ENCODE data around the gene C11orf65.

The C11orf65 gene

DNA sequence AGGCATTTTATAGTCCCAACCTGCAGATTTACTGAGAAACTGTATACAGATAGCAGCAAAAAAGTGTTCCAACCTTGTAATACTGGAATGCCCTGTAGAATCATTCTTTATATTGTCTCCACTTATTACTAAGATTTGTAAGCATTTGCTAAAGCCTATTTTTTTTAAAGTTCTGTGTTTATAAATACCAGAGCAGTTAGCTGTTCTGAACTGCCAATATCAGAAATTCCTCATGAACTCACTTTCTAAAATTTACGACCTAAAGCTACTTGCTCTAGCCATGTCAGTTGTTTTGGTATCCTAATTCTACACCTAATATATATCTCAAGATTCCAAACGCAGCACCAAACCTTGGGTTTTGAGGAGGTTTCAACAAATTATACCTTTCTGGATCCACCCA lies 103.2 kb downstream of the C11orf65 start:
- DNase-seq: no peak

DNA sequence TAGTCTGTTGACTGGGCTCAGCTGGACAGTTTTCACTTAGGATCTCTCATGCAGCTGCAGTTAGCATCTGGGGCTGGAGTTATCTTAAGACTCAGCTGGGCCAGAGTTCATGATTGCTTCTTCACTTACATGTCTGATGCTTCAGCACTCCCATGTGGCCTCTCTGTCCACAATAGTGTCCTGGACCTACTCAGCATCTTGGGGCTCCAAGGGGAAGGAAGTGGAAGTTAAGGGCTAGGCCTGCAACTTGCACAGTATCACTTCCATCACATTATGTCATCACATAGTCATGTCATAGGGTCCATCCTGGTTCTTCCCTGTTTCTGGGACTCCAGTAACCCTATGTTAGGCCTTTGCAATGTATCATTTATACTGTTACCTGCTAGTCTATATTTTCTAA lies 115.9 kb downstream of the C11orf65 start:
- DNase-seq: no peak

DNA sequence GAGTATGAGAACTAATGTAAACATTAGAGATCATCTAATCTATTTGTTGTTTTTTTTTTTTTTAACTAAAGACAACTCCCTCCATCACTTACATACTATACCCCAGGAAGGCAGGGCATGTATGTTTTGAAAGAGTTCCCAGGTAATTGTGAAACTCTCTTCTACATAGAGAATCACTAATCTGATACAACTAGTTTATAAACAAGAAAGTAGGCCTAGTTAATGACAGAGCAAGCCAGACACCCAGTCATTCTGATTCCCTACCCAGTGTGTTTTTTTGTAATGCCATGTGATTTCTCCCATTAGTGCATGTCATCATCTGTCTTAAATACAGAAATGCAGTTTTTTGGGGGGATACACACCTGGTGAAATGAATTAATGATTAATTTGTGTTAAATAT lies 120.9 kb downstream of the C11orf65 start:
- DNase-seq: no peak

DNA sequence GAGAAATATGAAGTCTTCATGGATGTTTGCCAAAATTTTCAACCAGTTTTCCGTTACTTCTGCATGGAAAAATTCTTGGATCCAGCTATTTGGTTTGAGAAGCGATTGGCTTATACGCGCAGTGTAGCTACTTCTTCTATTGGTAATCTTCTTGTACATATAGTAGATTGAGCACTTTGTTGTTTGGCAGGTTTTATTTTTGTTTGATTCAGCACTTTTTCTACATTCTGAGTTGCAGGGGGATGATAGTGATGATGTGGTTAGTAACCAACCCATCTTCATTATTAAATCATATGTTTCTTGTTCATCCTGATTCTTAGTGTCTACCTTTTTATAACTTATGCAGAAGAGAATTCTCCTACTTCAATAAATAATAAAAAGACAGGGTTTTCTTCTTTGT lies 121.6 kb downstream of the C11orf65 start:
- DNase-seq: no peak

DNA sequence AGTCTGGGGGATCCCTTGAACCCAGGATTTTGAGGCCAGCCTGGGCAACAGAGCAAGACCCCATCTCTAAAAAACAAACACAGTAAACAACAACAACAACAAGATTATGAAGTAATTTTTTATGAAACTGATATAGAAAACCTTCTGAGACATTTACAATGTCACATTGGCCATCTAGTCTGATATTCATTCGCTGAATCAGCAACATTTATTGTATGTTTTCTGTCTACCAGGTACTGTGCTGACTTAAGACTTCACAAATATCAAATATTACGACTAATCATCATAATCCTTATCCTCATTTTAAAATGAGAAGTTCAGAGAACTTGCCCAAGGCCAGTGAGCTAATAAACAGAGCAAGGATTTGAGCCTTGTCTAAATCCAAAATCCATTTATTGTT lies 123.6 kb downstream of the C11orf65 start:
- no peak for DNase-seq

DNA sequence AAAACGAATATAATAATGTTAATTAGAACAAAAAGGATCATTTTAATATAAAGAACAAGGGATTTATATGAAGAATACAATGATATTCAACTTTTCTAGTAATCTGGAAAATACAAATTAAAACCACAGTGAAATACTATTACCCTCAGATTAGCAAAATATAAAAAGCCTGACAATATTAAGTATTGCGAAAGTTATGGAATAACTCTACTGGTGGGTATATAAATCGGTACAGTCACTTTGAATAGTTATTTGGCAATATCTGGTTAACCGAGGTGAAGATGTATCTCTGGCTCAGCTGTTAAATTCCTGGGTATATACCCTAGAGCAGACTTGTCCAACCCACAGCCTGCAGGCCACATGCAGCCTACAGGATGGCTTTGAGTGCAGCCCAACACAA lies 125.7 kb downstream of the C11orf65 start:
- no peak for DNase-seq

DNA sequence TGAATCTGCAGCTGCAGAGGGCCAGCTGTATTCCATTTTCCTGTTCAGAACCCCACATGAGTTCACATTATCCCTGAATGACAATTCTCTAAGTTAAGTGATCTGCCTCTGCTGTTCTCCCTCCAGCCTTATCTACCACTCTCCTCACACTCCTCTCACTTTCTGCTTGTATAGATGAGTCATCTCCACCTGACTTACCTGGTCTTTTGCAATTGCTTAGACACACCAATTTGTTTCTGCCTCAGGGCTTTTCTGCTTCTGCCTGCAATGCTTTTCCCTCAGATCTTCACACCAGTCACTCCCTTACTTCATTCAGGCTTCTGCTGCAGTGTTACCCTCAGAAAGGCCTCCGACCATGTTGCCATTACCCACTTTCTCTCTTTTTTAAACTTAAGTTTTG lies 126.4 kb downstream of the C11orf65 start:
- no peak for DNase-seq

DNA sequence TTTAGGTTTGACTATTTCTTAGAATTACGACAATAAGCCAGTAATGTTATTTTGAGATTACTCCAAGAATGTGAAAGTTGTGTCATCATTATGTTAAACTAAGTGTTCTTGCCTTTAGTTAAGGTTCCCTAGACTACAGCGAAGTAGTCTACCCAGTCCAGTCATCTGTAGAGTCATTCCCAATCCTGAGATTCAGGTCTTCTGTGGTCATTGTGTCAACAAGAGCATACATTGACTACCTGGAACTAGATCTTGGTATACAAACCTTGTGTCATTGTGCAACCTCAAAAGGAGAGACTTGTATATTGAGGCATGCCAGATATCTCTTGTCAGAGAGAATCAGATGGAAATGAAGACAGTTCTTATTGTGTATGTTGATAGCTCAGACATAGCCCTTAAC lies 128.6 kb downstream of the C11orf65 start:
- no peak for DNase-seq

DNA sequence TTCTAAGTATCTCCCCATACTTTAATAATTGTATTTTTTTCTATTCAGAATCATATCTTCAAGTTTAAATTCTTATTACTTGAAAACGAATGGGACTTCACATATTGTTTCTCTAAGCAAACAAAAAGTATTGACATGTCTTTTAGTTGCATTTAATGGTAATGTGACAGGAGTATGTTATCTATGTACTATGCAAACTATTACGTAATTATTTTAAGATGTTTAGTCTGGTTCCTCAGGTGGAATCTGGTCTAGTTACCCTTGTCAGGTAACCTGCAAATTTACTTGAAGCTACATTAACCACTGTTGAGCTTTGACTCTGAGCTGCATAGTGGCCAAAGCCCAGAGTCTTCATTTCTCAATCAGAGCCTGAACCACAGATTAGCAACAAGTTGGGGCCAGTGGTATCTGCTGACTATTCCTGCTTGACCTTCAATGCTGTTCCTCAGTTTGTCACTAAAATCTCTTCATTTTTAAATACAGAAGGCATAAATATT lies 133.9 kb downstream of the C11orf65 start:
- no peak for DNase-seq

Measured in activated CD4-positive, alpha-beta T cell treated with anti-CD3 and anti-CD28 coated beads for 1 hour (primary cell).